SK-N-SH treated with all-trans-retinoic acid at 6 μM for 48 hours (cell line): ENCODE results near the gene NXPH2.

ENCODE experiments used
- ATAC-seq: fragments of 200-7000 bp; cut with Tn5 transposase; 3 replicates; pipeline ENCODE4 v1.9.1; 2020; ENCODE audit warnings: mild to moderate bottlenecking, moderate library complexity
- ARNTL ChIP-seq: fragments of 450-650 bp; formaldehyde crosslinking; IDR thresholded peaks from 2 replicates; pipeline ENCODE4 v1.5.0; 2020; ENCODE audit warnings: low read depth, mild to moderate bottlenecking, moderate library complexity, borderline replicate concordance
- BACH2 ChIP-seq: fragments of 250-450 bp; sonication (Bioruptor Pico); IDR thresholded peaks from 2 replicates; pipeline ENCODE4 v1.9.0; 2021; ENCODE audit warnings: mild to moderate bottlenecking, borderline replicate concordance
- CSDC2 ChIP-seq: fragments of 250-450 bp; sonication (Bioruptor Pico); IDR thresholded peaks from 2 replicates; pipeline ENCODE4 v1.5.0; 2020; ENCODE audit warnings: mild to moderate bottlenecking, moderate library complexity
- CSRNP3 ChIP-seq: fragments of 250-450 bp; sonication (Bioruptor Pico); IDR thresholded peaks from 2 replicates; pipeline ENCODE4 v1.5.1; 2021; ENCODE audit warnings: mild to moderate bottlenecking, moderate library complexity
- ESRRG ChIP-seq: fragments of 250-450 bp; sonication (Bioruptor Pico); IDR thresholded peaks from 2 replicates; pipeline ENCODE4 v1.6.1; 2021; ENCODE audit warnings: mild to moderate bottlenecking
- ISL1 ChIP-seq: fragments of 250-450 bp; sonication (Bioruptor Pico); IDR thresholded peaks from 2 replicates; pipeline ENCODE4 v2.1.2; 2022; ENCODE audit warnings: mild to moderate bottlenecking, moderate library complexity
- OSR1 ChIP-seq: fragments of 250-450 bp; sonication (Bioruptor Pico); IDR thresholded peaks from 2 replicates; pipeline ENCODE4 v1.8.0; 2022; ENCODE audit warnings: moderate library complexity, mild to moderate bottlenecking, inconsistent platforms
- PATZ1 ChIP-seq: fragments of 250-450 bp; sonication (Bioruptor Pico); IDR thresholded peaks from 2 replicates; pipeline ENCODE4 v1.8.0; 2020; ENCODE audit warnings: mild to moderate bottlenecking, moderate library complexity, borderline replicate concordance
- POU6F1 ChIP-seq: fragments of 250-450 bp; sonication (Bioruptor Pico); IDR thresholded peaks from 2 replicates; pipeline ENCODE4 v1.8.0; 2021; ENCODE audit warnings: low read depth, mild to moderate bottlenecking, moderate library complexity, borderline replicate concordance
- PPARA ChIP-seq: fragments of 250-450 bp; sonication (Bioruptor Pico); IDR thresholded peaks from 2 replicates; pipeline ENCODE4 v1.5.0; 2020; ENCODE audit warnings: mild to moderate bottlenecking, borderline replicate concordance
- RARB ChIP-seq: fragments of 250-450 bp; sonication (Bioruptor Pico); IDR thresholded peaks from 2 replicates; pipeline ENCODE4 v1.8.0; 2021; ENCODE audit warnings: mild to moderate bottlenecking, moderate library complexity
- TOX ChIP-seq: fragments of 250-450 bp; sonication (Bioruptor Pico); IDR thresholded peaks from 2 replicates; pipeline ENCODE4 v1.8.0; 2021; ENCODE audit warnings: mild to moderate bottlenecking, moderate library complexity, borderline replicate concordance
- TSHZ2 ChIP-seq: fragments of 250-450 bp; sonication (Bioruptor Pico); IDR thresholded peaks from 2 replicates; pipeline ENCODE4 v1.5.0; 2020; ENCODE audit warnings: mild to moderate bottlenecking, moderate library complexity
- ZC3H10 ChIP-seq: fragments of 250-450 bp; sonication (Bioruptor Pico); IDR thresholded peaks from 2 replicates; pipeline ENCODE4 v1.5.1; 2021; ENCODE audit warnings: mild to moderate bottlenecking, moderate library complexity
- ZFP30 ChIP-seq: fragments of 450-650 bp; formaldehyde crosslinking; IDR thresholded peaks from 2 replicates; pipeline ENCODE4 v1.5.0; 2022; ENCODE audit warnings: mild to moderate bottlenecking, moderate library complexity
- ZNF565 ChIP-seq: fragments of 450-650 bp; formaldehyde crosslinking; conservative IDR thresholded peaks from 2 replicates; pipeline ENCODE4 v1.5.0; 2020; ENCODE audit warnings: low read depth, mild to moderate bottlenecking, moderate library complexity
- ZNF70 ChIP-seq: fragments of 450-650 bp; formaldehyde crosslinking; IDR thresholded peaks from 2 replicates; pipeline ENCODE4 v1.5.0; 2020; ENCODE audit warnings: mild to moderate bottlenecking, moderate library complexity
- ZNF8 ChIP-seq: fragments of 450-650 bp; formaldehyde crosslinking; IDR thresholded peaks from 2 replicates; pipeline ENCODE4 v1.5.0; 2020; ENCODE audit warnings: mild to moderate bottlenecking, moderate library complexity

NXPH2 gene

GRCh38 chr2:138630164-138630563 lies 150.0 kb downstream of the NXPH2 start:
- TF ChIP-seq POU6F1 (CRISPR knock-in tag), result no peak
- TF ChIP-seq ZNF70 (CRISPR knock-in tag), result no peak
- no peak for TF ChIP-seq ZFP30 (CRISPR knock-in tag)
- no peak for TF ChIP-seq CSRNP3 (CRISPR knock-in tag)
- no peak for TF ChIP-seq CSDC2
- no peak for TF ChIP-seq TOX
- no peak for TF ChIP-seq ESRRG (CRISPR knock-in tag)
- no peak for TF ChIP-seq BACH2
- TF ChIP-seq OSR1 (CRISPR knock-in tag), result no peak
- TF ChIP-seq ARNTL (CRISPR knock-in tag), result no peak
- no peak for TF ChIP-seq PPARA
- ATAC-seq, result no peak

- TF ChIP-seq ZNF8 (CRISPR knock-in tag) (no peak), ESRRG (CRISPR knock-in tag) (no peak), ZNF70 (CRISPR knock-in tag) (no peak), BACH2 (no peak), ISL1 (CRISPR knock-in tag) (no peak), CSDC2 (no peak), PATZ1 (CRISPR knock-in tag) (no peak), ZFP30 (CRISPR knock-in tag) (no peak), ARNTL (CRISPR knock-in tag) (no peak), ZC3H10 (CRISPR knock-in tag) (no peak), TSHZ2 (CRISPR knock-in tag) (no peak), ZNF565 (no peak), OSR1 (CRISPR knock-in tag) (no peak), RARB (CRISPR knock-in tag) (no peak), TOX (no peak), POU6F1 (CRISPR knock-in tag) (no peak)
- ATAC-seq, result no peak
Observed at GRCh38 chr2:138626148-138626547, 154.0 kb downstream of the NXPH2 start.

GRCh38 chr2:138622613-138623012 lies 157.6 kb downstream of the NXPH2 start:
- TF ChIP-seq OSR1 (CRISPR knock-in tag) (no peak), TSHZ2 (CRISPR knock-in tag) (no peak)
- no peak for ATAC-seq
